Measurements from ENCODE around the gene KLHL14.

The KLHL14 gene

GRCh38 chr18:32764611-32765244 lies 8.1 kb downstream of the KLHL14 start:
- DNase-seq (ENCODE audit: extremely low read depth, low read depth), result no peak
- no peak for TF ChIP-seq CTCF (IDR thresholded peaks at IDR 0.05; ENCODE audit: low read depth, low read length, missing control alignments)
- H3K4me3 ChIP-seq (replicated peaks; ENCODE audit: low read depth, low read length), result no peak overlapping the region

GRCh38 chr18:32763293-32763692 lies 9.5 kb downstream of the KLHL14 start:
- H3K4me3 ChIP-seq (replicated peaks; ENCODE audit: low read depth, low read length), result no peak overlapping the region
- no peak for DNase-seq (ENCODE audit: extremely low read depth, low read depth)
- TF ChIP-seq CTCF (IDR thresholded peaks at IDR 0.05; ENCODE audit: low read depth, low read length, missing control alignments), result no peak

GRCh38 chr18:32761231-32761630 lies 11.6 kb downstream of the KLHL14 start:
- no peak overlapping the region for H3K4me3 ChIP-seq (replicated peaks; ENCODE audit: low read depth, low read length)
- DNase-seq (ENCODE audit: extremely low read depth, low read depth), result no peak
- no peak for TF ChIP-seq CTCF (IDR thresholded peaks at IDR 0.05; ENCODE audit: low read depth, low read length, missing control alignments)

- no peak for DNase-seq (ENCODE audit: extremely low read depth, low read depth)
- no peak overlapping the region for H3K4me3 ChIP-seq (replicated peaks; ENCODE audit: low read depth, low read length)
- no peak for TF ChIP-seq CTCF (IDR thresholded peaks at IDR 0.05; ENCODE audit: low read depth, low read length, missing control alignments)
These were observed 12.4 kb downstream of the KLHL14 start for GRCh38 chr18:32760391-32760790.

- no peak overlapping the region for H3K4me3 ChIP-seq (replicated peaks; ENCODE audit: low read depth, low read length)
- DNase-seq (ENCODE audit: extremely low read depth, low read depth), result no peak
- no peak for TF ChIP-seq CTCF (IDR thresholded peaks at IDR 0.05; ENCODE audit: low read depth, low read length, missing control alignments)
These were observed 13.1 kb downstream of the KLHL14 start for GRCh38 chr18:32759611-32760167.

GRCh38 chr18:32754508-32755263 lies 18.1 kb downstream of the KLHL14 start:
- TF ChIP-seq CTCF (IDR thresholded peaks at IDR 0.05; ENCODE audit: low read depth, low read length, missing control alignments), result no peak
- H3K4me3 ChIP-seq (replicated peaks; ENCODE audit: low read depth, low read length), result no peak overlapping the region
- DNase-seq (ENCODE audit: extremely low read depth, low read depth), result no peak

Measured in HFF-Myc (cell line).